ENCODE data around the gene TDG.

The TDG gene

GRCh38 chr12:103975368-103975767 is 9.7 kb downstream of the TDG start:
- TF ChIP-seq CTCF (IDR thresholded peaks at IDR 0.05; ENCODE audit: insufficient read depth, low read depth, low read length, missing control alignments) = no peak
- no peak overlapping the region for H3K4me3 ChIP-seq (ENCODE audit: low read length)
- DNase-seq (ENCODE audit: low read depth) = no peak

DNA sequence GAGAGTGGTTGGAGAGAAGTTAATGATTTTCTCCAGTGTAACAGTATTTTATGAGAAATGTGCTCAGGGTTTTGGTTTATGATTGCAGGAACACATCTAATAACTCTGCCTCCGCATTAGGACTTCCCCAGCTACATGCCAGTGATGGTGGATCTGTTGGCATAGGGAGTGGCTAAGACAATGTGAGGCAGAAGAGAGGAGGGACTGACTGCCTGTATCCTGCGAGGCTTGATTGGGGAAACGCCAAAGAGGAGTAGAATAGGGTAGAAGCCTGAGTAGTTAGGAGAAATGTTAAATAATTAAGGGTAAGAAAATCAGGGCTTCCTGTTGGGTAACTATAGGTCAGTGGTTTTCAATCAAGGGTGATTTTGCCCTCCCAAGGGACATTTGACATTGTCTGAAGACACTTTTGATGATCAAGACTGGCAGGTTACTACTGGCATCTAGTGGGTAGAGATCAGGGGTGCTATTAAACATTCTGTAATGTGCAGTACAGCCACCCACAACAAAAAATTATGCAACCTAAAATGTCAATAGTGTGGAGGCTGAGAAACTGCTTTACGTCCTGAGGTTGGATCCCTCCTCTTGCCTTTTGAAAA is 12.8 kb downstream of the TDG start:
- no peak overlapping the region for H3K4me3 ChIP-seq (ENCODE audit: low read length)
- no peak for DNase-seq (ENCODE audit: low read depth)
- TF ChIP-seq CTCF (IDR thresholded peaks at IDR 0.05; ENCODE audit: insufficient read depth, low read depth, low read length, missing control alignments) = no peak

DNA sequence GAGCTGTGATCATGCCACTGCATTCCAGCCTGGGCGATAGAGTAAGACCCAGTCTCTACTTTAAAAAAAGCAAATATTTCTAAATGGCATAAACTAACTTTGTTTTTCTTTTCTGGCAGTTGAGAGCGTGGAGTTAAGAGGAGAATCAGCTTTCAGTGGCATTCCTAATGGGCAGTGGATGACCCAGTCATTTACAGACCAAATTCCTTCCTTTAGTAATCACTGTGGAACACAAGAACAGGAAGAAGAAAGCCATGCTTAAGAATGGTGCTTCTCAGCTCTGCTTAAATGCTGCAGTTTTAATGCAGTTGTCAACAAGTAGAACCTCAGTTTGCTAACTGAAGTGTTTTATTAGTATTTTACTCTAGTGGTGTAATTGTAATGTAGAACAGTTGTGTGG is 21.2 kb downstream of the TDG start:
- no peak overlapping the region for H3K4me3 ChIP-seq (ENCODE audit: low read length)
- no peak for TF ChIP-seq CTCF (IDR thresholded peaks at IDR 0.05; ENCODE audit: insufficient read depth, low read depth, low read length, missing control alignments)
- no peak for DNase-seq (ENCODE audit: low read depth)

DNA sequence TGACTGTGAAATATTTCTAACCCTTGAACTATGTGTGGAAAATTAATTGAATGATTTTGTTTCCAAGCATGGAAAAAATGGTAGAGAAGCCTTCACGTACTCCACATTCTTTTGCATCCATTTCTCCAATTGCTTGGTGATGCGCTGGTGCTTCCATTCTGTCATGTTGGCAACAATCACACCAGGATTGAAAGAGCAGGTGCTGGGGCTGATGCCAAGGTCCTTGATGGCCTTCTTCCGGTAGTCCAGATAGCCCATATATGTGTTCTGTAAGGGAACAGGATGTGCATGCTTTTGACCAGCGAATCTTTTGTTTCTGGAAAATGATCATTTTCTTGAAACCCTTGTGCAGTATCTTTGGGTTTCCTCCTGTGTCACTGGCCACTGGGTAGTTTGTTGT is 28.6 kb downstream of the TDG start:
- no peak overlapping the region for H3K4me3 ChIP-seq (ENCODE audit: low read length)
- TF ChIP-seq CTCF (IDR thresholded peaks at IDR 0.05; ENCODE audit: insufficient read depth, low read depth, low read length, missing control alignments) = no peak

GRCh38 chr12:103996595-103996994 is 30.9 kb downstream of the TDG start:
- no peak for DNase-seq (ENCODE audit: low read depth)
- no peak overlapping the region for H3K4me3 ChIP-seq (ENCODE audit: low read length)
- no peak for TF ChIP-seq CTCF (IDR thresholded peaks at IDR 0.05; ENCODE audit: insufficient read depth, low read depth, low read length, missing control alignments)

More for the DNA sequence above, 28.6 kb downstream of the TDG start:
- no peak for DNase-seq (ENCODE audit: low read depth)

GRCh38 chr12:103997286-103997900 is 31.7 kb downstream of the TDG start:
- DNase-seq (ENCODE audit: low read depth) = no peak
- H3K4me3 ChIP-seq (ENCODE audit: low read length) = no peak overlapping the region
- TF ChIP-seq CTCF (IDR thresholded peaks at IDR 0.05; ENCODE audit: insufficient read depth, low read depth, low read length, missing control alignments) = no peak

DNA sequence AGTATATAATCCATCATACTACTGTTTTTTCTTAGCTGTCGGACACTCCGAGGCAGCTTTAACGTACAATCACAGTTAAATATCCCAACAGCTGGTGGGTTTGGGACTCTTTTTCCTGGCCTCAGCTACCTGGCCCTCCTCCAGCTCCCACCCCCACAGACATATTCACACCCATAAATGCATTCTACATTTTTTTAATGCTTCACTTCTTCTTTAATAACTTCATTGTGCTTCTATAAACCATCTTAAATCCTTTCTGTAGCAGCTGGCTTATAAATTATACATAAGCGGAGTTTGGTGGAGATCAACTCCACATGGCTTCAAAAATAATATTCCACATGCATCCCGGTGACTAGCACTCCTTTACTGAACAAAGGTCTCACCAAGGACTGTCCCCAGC is 33.3 kb downstream of the TDG start:
- no peak for DNase-seq (ENCODE audit: low read depth)
- no peak for TF ChIP-seq CTCF (IDR thresholded peaks at IDR 0.05; ENCODE audit: insufficient read depth, low read depth, low read length, missing control alignments)
- H3K4me3 ChIP-seq (ENCODE audit: low read length) = no peak overlapping the region

Measured in epithelial cell of esophagus (primary cell).